ENCODE measurements around the gene OSBP2.

OSBP2 gene

DNA sequence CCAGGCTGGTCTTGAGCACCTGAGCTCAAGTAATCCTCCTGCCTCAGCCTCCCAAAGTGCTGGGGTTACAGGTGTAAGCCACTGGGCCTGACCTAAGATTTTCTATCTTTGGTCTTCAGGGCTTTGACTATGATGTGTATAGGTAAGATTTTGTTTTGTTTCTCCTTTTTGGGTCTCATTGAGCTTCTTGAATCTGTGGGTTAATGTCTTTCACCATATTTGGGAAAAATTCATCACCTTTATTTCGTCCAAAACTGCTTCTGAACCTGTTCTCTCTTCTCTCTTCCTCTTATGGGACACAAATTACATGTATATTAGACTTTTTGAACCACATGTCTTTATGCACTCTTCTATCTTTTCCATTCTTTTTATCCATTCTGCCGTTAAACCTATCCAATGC lies 100.4 kb downstream of the OSBP2 start:
- H3K27ac ChIP-seq, result no peak overlapping the region
- TF ChIP-seq ZFX (IDR thresholded peaks at IDR 0.05; ENCODE audit: borderline replicate concordance), result no peak
- TF ChIP-seq, protein P1, sequence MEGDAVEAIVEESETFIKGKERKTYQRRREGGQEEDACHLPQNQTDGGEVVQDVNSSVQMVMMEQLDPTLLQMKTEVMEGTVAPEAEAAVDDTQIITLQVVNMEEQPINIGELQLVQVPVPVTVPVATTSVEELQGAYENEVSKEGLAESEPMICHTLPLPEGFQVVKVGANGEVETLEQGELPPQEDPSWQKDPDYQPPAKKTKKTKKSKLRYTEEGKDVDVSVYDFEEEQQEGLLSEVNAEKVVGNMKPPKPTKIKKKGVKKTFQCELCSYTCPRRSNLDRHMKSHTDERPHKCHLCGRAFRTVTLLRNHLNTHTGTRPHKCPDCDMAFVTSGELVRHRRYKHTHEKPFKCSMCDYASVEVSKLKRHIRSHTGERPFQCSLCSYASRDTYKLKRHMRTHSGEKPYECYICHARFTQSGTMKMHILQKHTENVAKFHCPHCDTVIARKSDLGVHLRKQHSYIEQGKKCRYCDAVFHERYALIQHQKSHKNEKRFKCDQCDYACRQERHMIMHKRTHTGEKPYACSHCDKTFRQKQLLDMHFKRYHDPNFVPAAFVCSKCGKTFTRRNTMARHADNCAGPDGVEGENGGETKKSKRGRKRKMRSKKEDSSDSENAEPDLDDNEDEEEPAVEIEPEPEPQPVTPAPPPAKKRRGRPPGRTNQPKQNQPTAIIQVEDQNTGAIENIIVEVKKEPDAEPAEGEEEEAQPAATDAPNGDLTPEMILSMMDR (IDR thresholded peaks at IDR 0.05), result no peak

DNA sequence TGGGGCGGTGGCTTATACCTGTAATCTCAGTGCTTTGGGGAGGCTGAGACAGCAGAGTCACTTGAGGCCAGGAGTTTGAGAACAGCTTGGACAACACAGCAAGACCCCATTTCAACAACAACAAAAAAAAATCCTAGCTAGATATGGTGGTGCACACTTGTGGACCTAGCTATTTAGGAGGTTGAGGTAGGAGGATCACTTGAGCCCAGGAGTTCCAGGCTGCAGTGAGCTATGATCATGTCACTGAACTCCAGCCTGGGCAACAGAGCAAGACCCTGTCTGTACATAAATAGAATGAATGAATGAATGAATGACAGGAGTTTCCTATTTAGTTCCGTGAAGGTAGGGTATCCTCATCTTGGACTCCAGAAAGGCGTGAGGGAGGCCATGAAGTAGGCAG lies 107.0 kb downstream of the OSBP2 start:
- no peak for TF ChIP-seq ZFX (IDR thresholded peaks at IDR 0.05; ENCODE audit: borderline replicate concordance)
- TF ChIP-seq, protein P1 (IDR thresholded peaks at IDR 0.05), result no peak

DNA sequence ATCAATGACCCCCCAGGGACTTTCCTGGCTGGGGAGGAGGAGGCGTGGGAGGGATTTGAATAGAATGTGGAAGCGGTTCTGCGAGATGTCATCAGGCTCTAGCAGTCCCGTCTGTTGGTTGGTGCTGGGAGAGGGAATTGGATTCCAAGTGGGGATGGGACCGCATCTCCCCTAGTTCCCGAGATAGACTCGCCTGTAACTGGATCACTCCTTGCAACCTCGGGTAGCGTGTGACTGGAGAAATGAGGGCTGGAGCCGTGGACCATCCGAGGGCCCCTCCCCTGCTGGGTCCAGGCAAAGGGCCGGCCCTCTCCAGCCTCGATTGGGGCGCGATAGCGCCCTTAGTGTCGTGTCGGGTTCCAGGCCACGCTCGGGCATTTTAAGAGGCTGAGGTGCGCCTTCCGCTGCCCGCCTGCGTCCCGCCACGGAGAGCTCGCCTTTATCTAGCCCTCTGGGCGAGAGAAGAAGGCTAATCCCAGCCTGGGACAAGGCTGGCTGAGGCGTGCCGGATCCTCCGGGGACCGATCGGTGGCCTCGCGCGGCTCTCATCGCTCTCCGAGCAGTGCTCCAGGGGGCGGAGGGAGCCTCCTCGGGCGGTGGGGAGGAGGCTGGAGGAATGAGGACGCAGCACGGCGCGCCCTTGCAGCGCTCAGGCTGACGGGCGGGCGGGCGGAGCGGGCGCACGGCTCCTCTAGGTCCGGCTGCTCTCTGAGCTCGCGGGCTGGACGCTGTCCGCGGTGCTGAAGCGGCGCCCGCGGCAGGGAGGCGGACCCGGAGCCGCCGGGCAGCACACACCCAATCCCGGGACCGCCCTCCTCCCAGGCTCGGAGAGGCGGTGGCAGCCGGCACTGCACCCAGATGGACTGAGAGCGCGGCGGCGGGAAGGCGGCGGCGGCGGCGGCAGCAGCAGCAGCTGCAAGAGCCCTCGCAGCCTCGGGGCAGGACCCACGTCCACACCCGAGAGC lies 107.8 kb downstream of the OSBP2 start:
- no peak overlapping the region for H3K27ac ChIP-seq
- no peak for TF ChIP-seq ZFX (IDR thresholded peaks at IDR 0.05; ENCODE audit: borderline replicate concordance)
- TF ChIP-seq, protein P1 (IDR thresholded peaks at IDR 0.05), result peak; percentile 29

More for the DNA sequence above, 107.0 kb downstream of the OSBP2 start:
- no peak overlapping the region for H3K27ac ChIP-seq

DNA sequence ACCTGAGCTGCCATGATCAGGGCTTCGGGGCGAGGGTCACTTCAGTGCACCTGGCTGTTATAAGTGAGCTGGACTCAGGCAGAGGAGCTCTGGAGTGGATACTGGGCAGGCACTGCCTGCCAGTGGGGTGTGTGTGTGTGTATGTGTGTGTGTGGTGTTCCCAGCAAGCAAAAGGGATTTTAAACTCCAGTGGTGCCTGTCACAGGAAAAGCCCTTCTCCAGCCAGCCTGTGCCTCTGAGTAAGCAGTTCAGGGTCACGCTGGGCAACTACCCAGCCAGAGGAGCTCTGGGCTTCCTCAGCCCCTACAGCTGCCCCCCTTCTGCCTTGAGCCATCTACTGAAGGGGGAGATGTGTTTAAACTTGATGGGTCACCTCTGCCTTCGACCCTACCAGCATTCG lies 109.0 kb downstream of the OSBP2 start:
- no peak overlapping the region for H3K27ac ChIP-seq
- no peak for TF ChIP-seq ZFX (IDR thresholded peaks at IDR 0.05; ENCODE audit: borderline replicate concordance)
- TF ChIP-seq, protein P1 (IDR thresholded peaks at IDR 0.05), result no peak

DNA sequence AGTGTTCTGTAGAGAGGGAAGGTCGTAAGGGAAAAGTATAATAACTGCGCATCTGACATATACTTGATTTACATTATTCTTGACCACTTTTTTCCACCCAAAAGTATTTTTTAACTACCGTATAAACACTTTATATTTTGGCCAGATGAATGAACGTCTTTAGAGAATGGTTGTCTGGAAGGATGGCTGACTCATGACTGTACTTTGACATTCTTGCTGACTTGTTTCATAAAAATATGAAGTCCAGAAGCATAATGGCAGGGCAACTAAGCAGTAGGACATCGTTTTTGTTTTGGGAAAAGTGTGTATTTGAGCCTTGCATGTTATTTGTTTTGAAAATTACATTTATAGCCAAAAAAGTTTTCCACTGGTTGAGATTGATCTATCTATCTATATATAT lies 110.0 kb downstream of the OSBP2 start:
- no peak overlapping the region for H3K27ac ChIP-seq
- TF ChIP-seq, protein P1 (IDR thresholded peaks at IDR 0.05), result no peak
- TF ChIP-seq ZFX (IDR thresholded peaks at IDR 0.05; ENCODE audit: borderline replicate concordance), result no peak

DNA sequence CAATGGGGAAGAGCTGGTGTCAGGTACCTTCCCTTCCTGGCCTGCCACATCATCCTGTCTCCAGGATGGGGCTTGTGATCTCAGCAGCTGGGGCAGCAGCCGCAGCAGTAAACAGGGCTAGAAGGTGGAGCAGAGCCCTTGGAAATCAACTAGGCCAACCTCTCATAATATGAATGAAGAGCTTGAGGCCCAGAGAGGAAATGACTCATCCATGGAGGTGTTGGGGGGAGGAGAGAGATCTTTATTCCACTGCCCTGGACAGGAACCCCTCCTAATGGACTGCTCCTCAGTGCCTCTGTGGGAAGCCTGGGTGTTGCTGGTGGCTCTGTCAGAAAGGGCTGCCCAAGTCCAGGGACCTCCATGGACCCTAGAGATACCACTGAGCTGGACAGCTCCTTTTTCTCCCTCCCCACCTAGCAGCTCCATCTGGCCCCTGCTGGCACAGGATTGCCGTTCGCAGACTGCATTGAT lies 111.8 kb downstream of the OSBP2 start:
- no peak overlapping the region for H3K27ac ChIP-seq
- TF ChIP-seq, protein P1 (IDR thresholded peaks at IDR 0.05), result no peak
- TF ChIP-seq ZFX (IDR thresholded peaks at IDR 0.05; ENCODE audit: borderline replicate concordance), result no peak

DNA sequence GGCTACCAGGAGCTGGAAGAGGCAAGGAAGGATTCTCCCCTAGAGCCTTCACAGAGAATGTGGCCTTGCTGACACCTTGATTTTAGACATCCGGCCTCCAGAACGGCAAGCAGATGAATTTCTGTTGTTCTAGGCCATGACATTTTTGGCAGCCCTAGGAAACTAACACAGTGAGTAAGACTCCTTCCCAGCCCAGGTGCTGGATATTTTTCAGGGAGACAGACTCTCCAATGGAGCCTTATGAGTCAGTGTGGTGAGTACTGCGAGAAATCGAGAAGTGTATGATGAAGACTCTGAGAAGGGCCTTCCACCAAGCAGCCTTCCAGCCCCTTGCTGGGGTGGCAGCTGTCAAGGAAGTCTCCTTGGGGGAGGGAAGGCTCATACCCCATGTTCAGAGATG lies 114.4 kb downstream of the OSBP2 start:
- H3K27ac ChIP-seq, result no peak overlapping the region
- TF ChIP-seq, protein P1 (IDR thresholded peaks at IDR 0.05), result no peak
- no peak for TF ChIP-seq ZFX (IDR thresholded peaks at IDR 0.05; ENCODE audit: borderline replicate concordance)

Data from 22Rv1 (cell line).